GM12892 (cell line): Measurements from ENCODE around the gene CHSY3.

Experiments used
- POLR2A ChIP-seq: IDR thresholded peaks from 2 replicates; pipeline ENCODE4 v1.6.1; 2011; ENCODE audit warnings: low read depth, low read length, control low read depth
- POLR2AphosphoS5 ChIP-seq: IDR thresholded peaks from 2 replicates; pipeline ENCODE4 v1.6.1; 2011; ENCODE audit warnings: low read depth, low read length, control low read depth
- TAF1 ChIP-seq: IDR thresholded peaks from 2 replicates; pipeline ENCODE4 v1.6.1; 2011; ENCODE audit warnings: low read depth, mild to moderate bottlenecking, control low read depth, low read length, borderline replicate concordance

DNA sequence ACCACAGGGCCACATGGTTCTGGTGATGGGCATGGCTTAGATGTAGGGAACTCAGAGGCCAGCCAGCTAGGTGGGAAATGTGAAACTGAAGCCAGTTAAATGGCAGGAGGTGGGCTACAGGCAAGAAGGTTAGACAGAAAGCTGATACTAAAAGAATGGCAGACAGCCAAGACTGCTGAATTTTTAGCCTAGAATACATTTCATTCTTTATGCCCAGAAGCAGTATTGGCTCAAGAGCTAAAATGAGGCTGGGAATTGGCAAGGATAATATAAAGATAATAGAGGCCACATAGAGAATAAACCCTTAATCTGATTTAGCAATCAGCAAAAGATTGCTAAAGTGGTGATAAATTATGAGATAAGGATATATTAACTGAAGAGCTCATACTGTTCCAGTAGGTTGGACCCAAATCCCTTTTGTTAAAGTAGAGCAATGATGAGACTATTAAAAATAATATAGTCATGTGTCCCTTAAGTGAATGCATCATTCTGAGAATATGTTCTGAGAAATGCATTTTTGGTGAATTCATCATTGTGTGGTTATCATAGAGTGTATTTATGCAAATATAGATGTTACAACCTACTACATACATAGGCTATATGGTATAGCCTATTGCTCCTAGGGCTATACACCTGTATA, 234.3 kb downstream of the CHSY3 start:
- no peak for TF ChIP-seq POLR2A
- TF ChIP-seq POLR2AphosphoS5, result no peak
- no peak for TF ChIP-seq TAF1
